SU-DHL-6 (cell line): ENCODE data around the gene GEMIN5.

Source experiments
- CTCF ChIP-seq: fragments of 200-600 bp; sonication (generic); IDR thresholded peaks from one replicate; pipeline ENCODE4 v1.5.1; 2017; ENCODE audit warnings: antibody characterized with exemption, mild to moderate bottlenecking, low read length, moderate library complexity; ENCODE audit not compliant: insufficient read depth, poor library complexity, severe bottlenecking
- EZH2phosphoT487 ChIP-seq: fragments of 200-600 bp; sonication (generic), shearing (Covaris generic); conservative IDR thresholded peaks from 2 replicates; pipeline ENCODE4 v1.6.1; 2018; ENCODE audit warnings: mild to moderate bottlenecking, antibody characterized with exemption, low read length, moderate library complexity, mixed read lengths

GRCh38 chr5:154851351-154851750, 86.7 kb downstream of the GEMIN5 start:
- TF ChIP-seq CTCF (no peak), EZH2phosphoT487 (no peak)
